Testis (tissue), 3 donors: ENCODE measurements around the gene ATG9B. TPM values are rescaled to one million over a fixed set of nuclear protein-coding genes. Genes with fewer than 3 reads are reported as not detected.

ENCODE experiments used
- DNase-seq: peaks from one replicate; pipeline ENCODE4 v3.0.0-alpha.2; 2019
- H3K27ac ChIP-seq, 2 donors: fragments of 200-600 bp; sonication (generic); one replicate each; pipeline ENCODE4 v1.5.1; 2019
- H3K27me3 ChIP-seq: fragments of 200-600 bp; sonication (generic); one replicate; pipeline ENCODE4 v1.5.1; 2019
- H3K36me3 ChIP-seq: fragments of 200-600 bp; sonication (generic); one replicate; pipeline ENCODE4 v1.5.1; 2017; ENCODE audit warnings: low read depth; ENCODE audit errors: missing control alignments
- H3K4me1 ChIP-seq: fragments of 200-600 bp; sonication (generic); one replicate; pipeline ENCODE4 v1.5.1; 2019
- H3K4me3 ChIP-seq, 2 donors: fragments of 200-600 bp; sonication (generic); one replicate each; pipeline ENCODE4 v1.5.1; 2017 to 2019
- H3K9me3 ChIP-seq: fragments of 200-600 bp; sonication (generic); one replicate; pipeline ENCODE4 v1.5.1; 2017
- CTCF ChIP-seq, 3 experiments: fragments of 450-650 bp in 2 of 3; fragments of 200-600 bp in 1 of 3; sonication (generic) in 1 of 3; IDR thresholded peaks; one replicate each; pipeline ENCODE4 v1.5.1; 2016 to 2019; ENCODE audit warnings: antibody characterized with exemption in 3 of 3, mild to moderate bottlenecking in 2 of 3, moderate library complexity in 1 of 3
- POLR2A ChIP-seq: fragments of 450-650 bp; IDR thresholded peaks from one replicate; pipeline ENCODE4 v1.6.1; 2017; ENCODE audit warnings: antibody characterized with exemption, mild to moderate bottlenecking, moderate library complexity
- WGBS, 2 donors: methylation state at CpG; one replicate each; pipeline ENCODE4 v1.1.5; 2018; 5-methylcytosine and 5-hydroxymethylcytosine counted together
- intact Hi-C: fragments of 100-400 bp; cut with DNase I; formaldehyde crosslinking; loops from one replicate; pipeline ENCODE4 v1.15.1; 2023; ENCODE audit warnings: low total_unique reads
- polyA plus RNA-seq: library from polyadenylated mRNA; stranded (reverse); fragments of 350-450 nt; fragmentation: Illumina TruSeq; extraction: RNeasy Lipid Tissue Mini Kit (QIAGEN cat#74804); gene quantifications from one replicate; pipeline ENCODE4 v1.2.3, GENCODE V29; 2014; ENCODE audit warnings: low read depth, low replicate concordance; ENCODE audit not compliant: insufficient read depth
- total RNA-seq, 2 donors: library from RNA; depleted of rRNA; stranded (reverse); fragments of >200 nt; gene quantifications; one replicate each; pipeline ENCODE4 v1.2.3, GENCODE V29; 2016

The ATG9B gene
- total and polyA plus RNA-seq, 3 donors from 2014 or later, result 14.9 to 29.7 (median 24.8) TPM

DNA sequence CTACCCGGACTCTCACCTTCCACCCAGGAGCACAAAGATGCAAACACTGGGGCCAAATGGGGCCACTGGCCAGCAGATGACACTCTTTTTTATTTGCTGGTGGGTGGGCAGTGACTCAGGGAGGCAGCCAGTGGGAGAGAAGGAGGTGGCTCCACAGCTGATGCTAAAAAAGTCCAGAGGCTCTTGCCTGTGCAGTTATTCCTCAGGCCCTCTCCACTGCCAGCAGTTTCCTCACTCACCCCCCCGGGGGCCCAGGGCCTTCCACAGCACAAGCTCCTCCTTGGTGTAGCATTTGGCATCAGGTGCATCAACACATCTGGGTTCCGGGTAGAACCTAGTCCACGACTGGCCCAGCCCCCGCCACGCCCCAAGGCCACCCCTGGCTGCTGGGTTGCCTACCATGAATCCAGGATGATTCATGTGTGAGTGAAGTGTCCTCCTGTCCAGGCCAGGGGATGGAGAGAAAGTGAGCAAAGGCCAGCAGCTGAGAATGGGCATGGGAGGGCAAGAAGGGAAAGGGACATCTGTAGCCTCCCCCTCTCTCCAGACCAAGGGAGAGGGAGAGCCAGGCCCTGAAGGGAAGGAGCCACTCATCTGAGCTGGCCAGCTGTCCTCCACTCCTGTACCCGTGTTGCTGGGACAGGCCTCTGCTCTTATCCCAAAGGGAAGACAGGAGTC, 44.4 kb downstream of the ATG9B start:
- no peaks in the 10 kb centered on the region for H3K36me3 ChIP-seq
- no peak overlapping the region for H3K4me3 ChIP-seq
- no peaks in the 10 kb centered on the region for H3K27me3 ChIP-seq
- peaks cover 34% of the 10 kb centered on the region for H3K4me1 ChIP-seq
- no peak for TF ChIP-seq CTCF (IDR thresholded peaks at IDR 0.05)
- TF ChIP-seq POLR2A, result no peak
- WGBS, 2 donors, result 42 to 48% methylated on average over 4 to 7 of the region's 7 CpGs
- no peak for DNase-seq
- no peaks in the 10 kb centered on the region for H3K9me3 ChIP-seq
- peak overlapping the region; percentile 19 to 83 for H3K27ac ChIP-seq
- intact Hi-C loops, result no loop called here

- Histone ChIP-seq H3K27me3 (no peaks in the 10 kb centered on the region), H3K9me3 (no peaks in the 10 kb centered on the region), H3K27ac (peak within 1 kb of the TSS; percentile 83), H3K4me1 (peaks cover 47% of the 10 kb centered on the region), H3K36me3 (no peaks in the 10 kb centered on the region), H3K4me3 (peak within 1 kb of the TSS; percentile 57 to 67)
- intact Hi-C loops, result no loop called here
- peak; percentile 72 for DNase-seq
- WGBS, 2 donors, result 0% methylated on average over 5 to 47 of the region's 81 CpGs
- TF ChIP-seq CTCF (IDR thresholded peaks at IDR 0.05), result no peak
- no peak for TF ChIP-seq POLR2A
Measured at GRCh38 chr7:150978126-150978789, 46.0 kb downstream of the ATG9B start, which contains the start of gene KCNH2. Gene KCNH2, minus strand, starts transcription at chr7:150978321. Its CDS starts 408 bp downstream, at chr7:150977913.

- intact Hi-C loops, result no loop called here
- H3K27me3 ChIP-seq, result no peaks in the 10 kb centered on the region
- H3K4me3 ChIP-seq, result peak overlapping the region; percentile 57 to 67
- WGBS, 2 donors, result 2 to 4% methylated on average over 19 of the region's 62 CpGs
- peak overlapping the region; percentile 83 for H3K27ac ChIP-seq
- H3K9me3 ChIP-seq, result no peaks in the 10 kb centered on the region
- DNase-seq, result no peak
- TF ChIP-seq POLR2A (no peak), CTCF (IDR thresholded peaks at IDR 0.05) (no peak)
- peaks cover 47% of the 10 kb centered on the region for H3K4me1 ChIP-seq
- H3K36me3 ChIP-seq, result no peaks in the 10 kb centered on the region
Measured at GRCh38 chr7:150977382-150978125, 46.7 kb downstream of the ATG9B start.

- H3K27me3 ChIP-seq, result no peaks in the 10 kb centered on the region
- peak; percentile 90 for DNase-seq
- peaks cover 55% of the 10 kb centered on the region for H3K4me1 ChIP-seq
- TF ChIP-seq POLR2A, result no peak
- no peak for TF ChIP-seq CTCF (IDR thresholded peaks at IDR 0.05)
- intact Hi-C loops, result no loop called here
- H3K9me3 ChIP-seq, result no peaks in the 10 kb centered on the region
- WGBS, 2 donors, result 10 to 14% methylated on average over 5 to 13 of the region's 13 CpGs
- no peaks in the 10 kb centered on the region for H3K36me3 ChIP-seq
- peak overlapping the region; percentile 83 for H3K27ac ChIP-seq
- peak overlapping the region; percentile 57 to 67 for H3K4me3 ChIP-seq
Measured at GRCh38 chr7:150976529-150977381, 47.5 kb downstream of the ATG9B start.
